Occipital lobe (tissue), 3 donors: Measurements from ENCODE around the gene B4GALNT3. TPM values are rescaled to one million over a fixed set of nuclear protein-coding genes. Genes with fewer than 3 reads are reported as not detected.

ENCODE experiments used
- DNase-seq: peaks from one replicate; lab custom pipeline; 2025; lab: John Stamatoyannopoulos, UW
- small RNA-seq: library from RNA; depleted of rRNA; stranded (forward); fragments of <200 nt; gene quantifications from one replicate; pipeline ENCODE3, GENCODE V24; 2014
- total RNA-seq: library from RNA; depleted of rRNA; stranded (reverse); fragments of >200 nt; gene quantifications from one replicate; pipeline ENCODE4 v1.2.3, GENCODE V29; 2014

Gene B4GALNT3
- total RNA-seq, 1 donor from 2014 or later: 2.2 TPM

DNA sequence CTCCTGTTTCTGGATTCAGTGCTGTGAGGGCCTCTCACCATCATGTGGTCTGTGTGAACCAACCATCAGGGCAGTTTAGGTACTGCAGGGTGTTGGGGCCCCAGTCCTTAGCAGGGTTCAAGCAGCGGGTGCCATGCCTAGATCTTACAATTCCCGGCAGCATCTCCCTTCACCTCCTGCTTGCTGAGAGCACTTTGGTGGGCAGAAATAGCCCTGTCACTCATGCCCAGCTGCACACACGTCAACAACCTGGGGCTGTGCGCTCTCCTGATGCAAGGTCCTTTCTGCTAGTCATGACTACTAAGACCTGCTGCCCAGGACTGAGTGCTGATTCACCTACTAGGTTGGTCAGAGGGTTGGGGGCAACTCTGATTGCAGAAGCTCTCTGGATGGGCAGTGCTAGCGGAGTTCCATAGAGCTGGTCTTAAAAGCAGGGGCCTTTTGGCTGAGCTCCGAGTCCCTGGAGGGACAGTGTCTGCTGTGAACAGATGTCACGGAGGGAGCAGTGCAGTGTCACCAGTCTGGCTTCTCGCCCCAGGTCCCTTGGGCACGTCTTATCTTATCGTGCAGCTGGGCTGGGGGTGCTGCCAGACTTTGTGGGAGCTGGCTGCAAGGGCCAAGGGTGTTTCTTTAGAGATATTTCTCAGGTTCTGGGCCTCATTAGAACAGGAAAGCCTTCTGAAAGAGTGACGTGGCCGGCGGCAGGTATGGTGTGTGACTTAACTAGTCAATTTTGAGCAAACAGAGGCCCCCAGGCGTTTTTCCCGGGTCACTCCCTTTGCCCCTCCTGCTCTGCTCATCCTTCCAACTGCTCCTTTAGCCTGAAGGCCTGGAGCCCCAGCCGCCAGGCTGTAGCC, 131.7 kb downstream of the B4GALNT3 start:
- no peak for DNase-seq

DNA sequence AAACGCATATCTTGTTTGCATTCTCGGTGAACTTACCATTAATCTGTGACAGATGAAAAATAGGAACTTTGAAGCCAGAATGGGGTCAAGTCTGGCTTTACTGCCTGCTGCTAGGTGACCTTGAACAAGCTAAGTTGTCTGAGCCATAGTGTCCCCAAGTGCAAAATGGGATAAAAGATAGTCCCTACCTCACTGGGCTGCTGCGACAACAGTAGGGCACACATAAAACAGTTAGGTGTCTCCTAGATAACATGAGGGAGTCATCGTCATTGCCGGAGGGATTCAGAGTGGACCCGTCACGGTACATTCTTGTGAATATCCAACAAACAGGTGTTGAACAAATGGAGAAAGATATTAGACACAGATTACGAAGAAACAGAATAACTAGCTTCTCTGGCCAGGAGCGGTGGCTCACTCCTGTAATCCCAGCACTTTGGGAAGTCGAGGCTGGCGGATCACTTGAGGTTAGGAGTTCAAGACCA, 132.3 kb downstream of the B4GALNT3 start:
- no peak for DNase-seq

DNA sequence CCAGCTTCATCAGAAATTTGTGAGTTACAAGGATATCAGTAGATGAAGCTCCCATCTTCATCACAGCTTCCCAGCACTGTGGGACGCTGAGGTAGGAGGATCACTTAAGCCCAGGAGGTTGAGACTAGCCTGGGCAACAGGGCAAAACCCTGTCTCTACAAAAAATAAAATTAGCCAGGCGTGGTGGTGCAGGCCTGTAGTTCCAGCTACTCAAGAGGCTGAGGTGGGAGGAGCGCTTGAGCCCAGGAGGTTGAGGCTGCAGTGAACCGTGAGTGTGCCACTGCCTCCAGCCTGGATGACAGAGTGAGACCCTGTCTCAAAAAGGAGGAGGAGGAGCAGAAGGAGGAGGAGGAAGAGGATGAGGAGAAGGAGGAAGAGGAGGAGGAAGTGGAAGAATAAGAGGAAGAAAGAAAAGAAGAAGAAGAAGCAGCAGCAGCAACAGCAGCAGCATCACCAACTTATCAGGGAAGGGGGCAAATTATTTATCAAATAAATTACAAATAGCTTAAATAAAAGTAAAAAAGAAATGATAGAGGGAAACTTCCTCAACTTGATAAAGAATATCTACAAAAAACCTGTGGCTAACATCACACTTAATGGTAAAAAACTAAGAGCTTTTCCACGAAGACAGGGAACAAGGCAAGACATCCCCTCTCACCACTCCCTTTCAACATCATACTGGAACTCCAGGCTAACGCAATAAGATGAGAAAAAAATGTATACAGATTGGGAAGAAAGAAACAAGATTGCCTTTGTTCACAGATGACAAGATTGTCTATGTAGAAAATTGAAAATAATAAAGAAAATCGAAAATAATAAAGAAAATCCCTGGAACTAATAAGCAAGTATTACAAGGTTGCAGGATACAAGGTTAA, 133.9 kb downstream of the B4GALNT3 start:
- DNase-seq: no peak

DNA sequence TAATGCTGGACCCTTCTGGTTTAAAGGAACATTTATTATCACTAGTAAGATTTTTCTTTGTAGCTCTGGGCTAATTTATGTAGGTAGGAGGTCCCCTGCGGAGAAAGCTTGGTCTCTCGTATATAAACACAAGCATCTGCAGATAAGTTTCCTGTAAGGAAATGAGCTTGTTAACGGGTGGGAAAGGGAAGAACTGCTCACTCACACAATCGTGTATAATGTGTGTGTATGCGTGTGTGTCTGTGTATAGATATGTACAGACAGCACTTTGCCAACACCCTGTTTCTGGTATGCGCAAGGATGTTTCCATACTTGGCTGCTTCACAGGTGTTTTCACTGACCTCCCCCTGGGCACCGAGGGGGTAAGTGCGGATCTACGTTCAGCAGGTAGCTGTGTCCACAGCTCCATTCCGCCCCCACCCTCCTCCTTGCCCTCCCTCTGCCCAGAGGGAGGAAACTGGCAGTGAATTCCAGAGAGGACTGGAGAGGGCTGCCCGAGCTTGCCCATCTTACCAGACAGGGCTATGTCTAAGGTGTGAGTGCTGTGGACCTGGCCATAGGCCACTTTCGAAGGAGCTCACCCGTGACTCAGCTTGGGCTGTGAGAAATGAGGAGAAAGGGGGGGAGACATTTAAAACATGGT, 138.3 kb downstream of the B4GALNT3 start:
- DNase-seq: no peak

DNA sequence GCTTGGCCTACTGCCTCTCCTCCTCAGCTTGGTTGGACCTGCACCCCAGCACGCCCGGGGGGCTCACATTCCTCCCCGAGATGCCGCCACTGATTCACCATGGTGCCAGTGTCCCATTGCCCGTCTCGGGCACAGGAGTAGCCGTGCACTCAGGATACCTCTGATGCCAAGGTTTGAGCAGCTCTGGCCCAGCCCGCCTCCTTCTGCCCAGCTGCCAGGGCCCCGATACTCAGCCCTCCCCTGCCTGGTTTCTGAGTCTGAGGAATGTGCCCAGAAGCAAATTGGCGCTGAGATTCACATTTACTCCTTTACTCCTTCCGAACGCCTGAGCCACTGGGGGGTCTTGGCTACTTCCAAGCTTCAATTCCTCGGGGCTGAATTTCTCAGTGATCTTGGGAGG, 140.0 kb downstream of the B4GALNT3 start:
- no peak for DNase-seq

DNA sequence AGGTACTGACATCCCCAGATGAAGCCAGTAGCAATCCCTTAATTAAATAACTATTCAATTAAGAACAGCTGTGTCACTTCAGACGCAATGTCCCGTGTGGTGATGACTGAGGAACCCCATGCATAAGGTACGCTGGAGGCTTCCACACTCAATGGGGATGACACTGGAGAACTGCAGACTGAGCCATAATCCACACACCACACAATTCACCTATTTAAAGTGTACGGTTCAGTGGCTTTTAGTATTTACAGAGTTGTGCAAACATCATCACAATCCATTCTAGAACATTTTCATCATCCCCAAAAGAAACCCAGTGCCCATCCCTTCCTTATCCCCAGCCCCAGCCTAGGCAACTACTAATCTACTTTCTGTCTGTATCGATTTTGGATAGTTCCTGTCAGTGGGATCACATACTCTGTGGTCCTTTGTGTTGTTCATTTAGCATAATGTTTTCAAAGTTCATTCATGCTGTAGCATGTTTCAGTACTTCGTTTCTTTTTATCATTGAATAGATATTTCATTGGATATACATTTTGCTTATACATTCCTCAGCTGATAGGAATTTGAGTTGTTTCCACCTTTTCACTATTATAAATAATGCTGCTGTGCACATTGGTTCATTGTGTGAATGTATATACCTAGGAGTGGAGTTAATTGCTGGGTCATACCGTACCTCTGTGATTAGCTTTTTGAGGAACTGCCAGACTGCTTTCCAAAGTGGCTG, 142.4 kb downstream of the B4GALNT3 start:
- DNase-seq: no peak

DNA sequence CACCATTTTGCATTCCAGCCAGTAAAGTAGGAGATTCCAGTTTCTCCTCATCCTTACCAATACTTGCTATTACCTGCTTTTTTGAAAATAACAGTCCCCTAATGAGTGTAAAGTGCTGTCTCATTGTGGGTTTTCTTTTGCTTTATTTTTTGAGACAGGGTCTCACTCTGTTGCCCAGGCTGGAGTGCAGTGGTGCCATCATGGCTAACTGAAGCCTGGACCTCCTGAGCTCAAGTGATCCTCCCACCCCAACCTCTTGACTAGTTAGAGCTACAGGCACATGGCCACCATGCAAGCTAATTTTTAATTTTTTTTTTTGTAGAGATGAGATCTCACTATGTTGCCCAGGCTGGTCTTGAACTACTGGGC, 142.9 kb downstream of the B4GALNT3 start:
- DNase-seq: no peak

DNA sequence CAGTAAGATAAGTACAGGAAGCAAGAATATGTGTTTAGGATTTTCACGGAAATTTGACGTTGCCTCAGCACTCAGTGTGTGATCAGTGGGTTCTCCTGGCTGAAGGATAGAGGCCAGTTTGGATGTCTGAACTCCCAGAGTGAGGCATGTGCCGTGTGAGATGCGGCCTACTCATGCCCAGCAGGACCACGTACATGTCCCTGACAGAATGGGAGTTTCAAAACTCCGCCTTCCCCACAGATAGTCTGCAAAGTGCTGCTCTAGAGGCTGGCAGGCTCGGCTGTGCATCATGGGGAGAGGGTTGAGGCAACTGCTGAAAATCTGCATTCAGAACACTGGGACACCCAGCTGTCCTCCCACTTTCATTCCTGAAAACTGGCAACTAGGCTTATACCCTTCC, 145.2 kb downstream of the B4GALNT3 start:
- no peak for DNase-seq

DNA sequence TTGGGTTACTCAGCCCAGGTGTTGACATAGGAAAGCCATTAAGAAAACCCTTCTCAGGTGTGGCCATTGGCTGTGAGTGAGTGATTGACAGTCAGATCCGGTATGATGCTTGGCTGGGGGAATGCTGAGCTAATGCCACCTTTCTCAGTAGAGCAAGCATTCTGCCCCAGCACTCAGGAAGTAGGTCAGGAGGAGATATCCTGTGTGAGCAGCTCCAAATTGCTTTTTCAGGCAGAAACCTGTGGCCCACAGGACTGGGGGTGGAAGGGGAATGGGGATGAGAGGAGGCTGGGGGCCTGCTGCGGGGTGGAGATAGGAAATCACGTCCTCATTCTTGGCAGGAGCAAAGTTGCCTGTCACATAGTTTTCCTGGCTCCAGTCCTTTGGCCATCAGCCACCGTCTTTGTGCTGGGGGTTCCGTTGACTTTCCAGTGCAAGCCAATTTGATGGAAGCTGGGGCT, 147.8 kb downstream of the B4GALNT3 start:
- no peak for DNase-seq

DNA sequence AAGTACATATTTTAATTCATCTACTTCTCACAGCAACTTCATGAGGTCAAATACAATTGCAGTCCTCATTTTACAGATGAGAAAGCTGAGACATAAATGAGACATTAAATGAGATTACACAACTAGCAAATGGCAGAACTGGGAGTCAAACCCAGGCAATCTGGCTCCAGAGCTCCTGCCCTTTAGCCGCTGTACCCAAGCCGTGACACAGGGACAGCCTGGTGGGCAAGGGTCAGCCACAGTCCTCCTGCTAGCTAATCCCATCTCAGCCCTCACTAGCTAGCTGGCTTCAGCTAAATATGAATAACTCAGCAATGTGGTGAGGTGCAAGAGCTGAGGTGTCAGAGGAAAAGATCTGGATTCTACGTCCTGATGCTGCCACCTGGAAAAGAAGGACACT, 148.7 kb downstream of the B4GALNT3 start:
- DNase-seq: no peak

DNA sequence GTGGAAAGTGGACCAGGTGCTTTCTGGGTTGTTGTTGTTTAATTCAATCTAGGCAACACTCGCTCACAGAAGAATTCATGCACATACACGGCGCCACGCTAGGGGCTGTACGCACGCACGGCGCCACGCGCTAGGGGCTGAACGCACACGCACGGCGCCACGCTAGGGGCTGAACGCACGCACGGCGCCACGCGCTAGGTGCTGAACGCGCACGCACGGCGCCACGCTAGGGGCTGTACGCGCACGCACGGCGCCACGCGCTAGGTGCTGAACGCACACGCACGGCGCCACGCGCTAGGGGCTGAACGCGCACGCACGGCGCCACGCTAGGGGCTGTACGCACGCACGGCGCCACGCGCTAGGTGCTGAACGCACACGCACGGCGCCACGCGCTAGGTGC, 149.2 kb downstream of the B4GALNT3 start:
- DNase-seq: no peak

DNA sequence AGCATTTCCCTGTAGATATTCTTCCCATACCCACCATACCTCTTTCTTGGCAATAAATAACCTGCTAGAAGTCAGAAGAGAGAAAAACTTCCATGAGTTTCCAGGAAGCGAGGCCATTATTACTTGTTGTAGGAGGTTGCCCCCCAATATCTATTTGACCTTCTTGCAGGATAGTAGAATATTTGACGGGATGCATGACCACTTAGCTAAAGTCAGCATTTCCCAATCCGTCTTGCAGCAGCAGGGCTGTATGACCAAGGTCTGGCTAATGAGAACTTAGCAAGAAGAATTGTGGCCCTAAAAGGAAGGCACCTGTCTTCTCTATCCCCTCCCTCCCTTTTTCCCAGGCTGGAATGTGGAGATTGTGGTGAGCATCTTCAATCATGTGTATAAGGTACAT, 152.0 kb downstream of the B4GALNT3 start:
- no peak for DNase-seq

DNA sequence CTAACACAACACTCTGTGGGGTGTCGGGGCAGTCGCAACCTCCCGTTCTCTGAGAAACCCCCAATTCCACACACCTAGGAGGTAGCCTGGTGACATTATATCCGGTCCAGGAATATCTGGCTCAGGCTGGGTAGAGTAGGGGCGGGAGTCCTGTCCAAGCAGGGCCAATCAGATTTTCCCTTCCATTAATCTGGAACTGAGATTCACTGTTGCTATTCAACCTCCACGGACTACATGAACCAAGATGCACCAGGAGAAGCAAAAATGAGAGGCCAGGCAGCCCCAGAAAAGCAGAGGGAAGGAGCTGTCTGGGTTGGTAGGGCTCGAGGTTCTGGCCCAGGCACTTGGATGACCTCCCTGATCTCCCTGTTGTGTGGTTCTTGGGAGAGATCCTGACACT, 152.6 kb downstream of the B4GALNT3 start:
- no peak for DNase-seq

DNA sequence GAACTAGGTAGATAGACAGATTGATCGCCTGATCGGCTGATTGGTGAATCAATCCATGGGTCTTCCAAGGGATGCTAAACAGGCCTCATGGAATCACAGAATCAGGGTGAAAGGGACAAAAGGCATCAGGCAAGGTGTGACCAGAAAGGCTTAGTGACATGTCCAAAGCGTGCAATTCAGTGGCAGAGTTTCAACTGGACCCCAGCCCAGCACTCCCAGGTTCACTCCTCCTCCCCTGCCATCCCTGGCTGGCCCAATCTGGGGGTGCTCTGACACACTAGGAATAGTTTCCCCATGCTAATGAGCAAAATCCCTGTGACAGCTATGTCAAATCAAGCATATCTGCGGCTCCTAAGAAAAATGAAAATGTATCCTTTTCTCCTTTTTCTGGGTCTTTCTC, 153.1 kb downstream of the B4GALNT3 start:
- no peak for DNase-seq

Small RNA genes within 50 kb of the gene (small RNA-seq; reads per million reads assigned to genes)
- not detected for gene RNU7-103P

Other genes starting within 250 kb of the B4GALNT3 start
- gene SLC6A12, start 245.8 kb upstream of the B4GALNT3 start, total RNA-seq: 4.4 TPM
- gene SLC6A13, start 197.1 kb upstream of the B4GALNT3 start, total RNA-seq: 10.0 TPM
- gene KDM5A, start 70.6 kb upstream of the B4GALNT3 start, total RNA-seq: 74.4 TPM
- 23.1 TPM for gene CCDC77, start 58.3 kb upstream of the B4GALNT3 start, total RNA-seq
- 0.31 TPM for gene NINJ2, start 203.5 kb downstream of the B4GALNT3 start, total RNA-seq